Measurements from ENCODE around the gene STMP1. TPM values are rescaled to one million over a fixed set of nuclear protein-coding genes. Genes with fewer than 3 reads are reported as not detected.
A peak's percentile ranks its signal among the peaks of the same experiment; 100 is the strongest.

The STMP1 gene
- polyA plus RNA-seq, 2 of the 4 experiments (the other 2 are of a cell fraction), result 33.0 to 35.5 TPM

DNA sequence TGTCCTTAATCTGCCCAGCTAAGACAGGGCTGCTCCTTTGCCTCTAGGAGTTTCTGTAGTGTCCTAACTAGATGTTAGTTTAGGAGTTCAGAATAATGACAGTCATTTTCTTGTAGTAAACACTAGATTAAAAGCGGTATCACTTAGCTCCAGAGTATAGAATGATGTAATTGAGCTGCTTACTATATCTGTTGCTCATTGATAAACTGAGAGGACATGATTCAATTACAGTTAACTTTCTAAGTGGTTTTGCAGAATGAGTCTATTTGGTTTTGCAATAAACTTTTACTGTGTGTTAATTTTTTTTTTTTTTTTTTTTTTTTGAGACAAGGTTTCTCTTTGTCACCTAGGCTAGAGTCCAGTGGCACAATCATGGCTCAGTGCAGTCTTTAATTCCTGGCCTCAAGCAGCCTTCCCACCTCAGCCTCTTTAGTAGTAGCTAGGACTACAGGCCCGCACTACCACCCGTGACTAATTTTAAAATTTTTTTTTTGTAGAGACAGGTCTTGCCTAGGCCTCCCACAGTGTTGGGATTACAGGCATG lies 1.8 kb downstream of the STMP1 start:
- TF ChIP-seq BHLHE40 (IDR thresholded peaks at IDR 0.05; ENCODE audit: low read depth, low read length), result no peak
- POLR2A ChIA-PET, result interaction anchor here (0.7 to 2.4 kb wide), 2 partner anchors 9 to 680 kb away, joined by 5 to 17 read pairs; no protein-coding TSS in a partner anchor

DNA sequence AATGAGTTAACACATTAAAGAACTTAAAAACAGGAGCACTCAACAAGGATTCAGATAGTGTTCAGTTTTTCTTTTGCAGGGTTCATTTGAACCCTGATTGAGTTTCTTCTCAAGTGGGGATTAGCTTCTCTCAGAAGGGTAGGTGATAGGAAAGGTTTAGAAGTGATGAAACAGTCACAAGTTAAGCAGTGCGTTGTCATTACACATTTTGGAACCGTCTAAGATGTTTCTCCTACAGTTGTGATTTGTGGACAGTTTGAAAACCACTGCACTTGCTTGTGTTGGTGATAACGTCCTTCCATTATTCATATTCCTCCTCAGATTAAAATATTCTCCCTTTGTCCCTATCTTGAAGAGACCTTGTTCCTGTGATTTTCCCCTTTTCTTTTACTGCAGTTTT lies 2.7 kb downstream of the STMP1 start:
- no peak for FAIRE-seq
- H3K4me2 ChIP-seq, result no peak overlapping the region
- H3K4me1 ChIP-seq, result peaks cover 17% of the 10 kb centered on the region; the same call in 2 of the 3 replicates
- no peak for DNase-seq (ENCODE audit: low read depth in 1 of 2, low spot score in 1 of 2)
- ChIA-PET CTCF (interaction anchor here (0.7 to 4.1 kb wide), 6 partner anchors 8 to 374 kb away, joined by 3 to 32 read pairs (median 3); no protein-coding TSS in a partner anchor), POLR2A (no interaction called here)
- no peaks in the 10 kb centered on the region for H3K9me3 ChIP-seq
- TF ChIP-seq CHD4 (IDR thresholded peaks at IDR 0.05; ENCODE audit: borderline replicate concordance) (no peak), HOXB13 (CRISPR knock-in tag; IDR thresholded peaks at IDR 0.05; ENCODE audit: low read depth) (no peak), ZFP36 (IDR thresholded peaks at IDR 0.05; ENCODE audit: borderline replicate concordance, partially characterized antibody) (no peak), FOSL2 (IDR thresholded peaks at IDR 0.05) (no peak), FOSL2 (CRISPR knock-in tag; IDR thresholded peaks at IDR 0.05) (no peak), JUNB (IDR thresholded peaks at IDR 0.05) (no peak), ZNF302 (CRISPR knock-in tag; IDR thresholded peaks at IDR 0.05) (no peak), CBX2 (IDR thresholded peaks at IDR 0.05; ENCODE audit: borderline replicate concordance, low read depth) (no peak), GATA3 (IDR thresholded peaks at IDR 0.05; ENCODE audit: borderline replicate concordance) (no peak), PHF8 (IDR thresholded peaks at IDR 0.05; ENCODE audit: borderline replicate concordance, low read depth) (no peak), FOXS1 (CRISPR knock-in tag; IDR thresholded peaks at IDR 0.05) (no peak), EHF (CRISPR knock-in tag; IDR thresholded peaks at IDR 0.05) (no peak), HOXB5 (CRISPR knock-in tag; IDR thresholded peaks at IDR 0.05) (no peak), EP300 (IDR thresholded peaks at IDR 0.05) (no peak), SREBF2 (IDR thresholded peaks at IDR 0.05) (no peak)
- TF ChIP-seq, protein P1, sequence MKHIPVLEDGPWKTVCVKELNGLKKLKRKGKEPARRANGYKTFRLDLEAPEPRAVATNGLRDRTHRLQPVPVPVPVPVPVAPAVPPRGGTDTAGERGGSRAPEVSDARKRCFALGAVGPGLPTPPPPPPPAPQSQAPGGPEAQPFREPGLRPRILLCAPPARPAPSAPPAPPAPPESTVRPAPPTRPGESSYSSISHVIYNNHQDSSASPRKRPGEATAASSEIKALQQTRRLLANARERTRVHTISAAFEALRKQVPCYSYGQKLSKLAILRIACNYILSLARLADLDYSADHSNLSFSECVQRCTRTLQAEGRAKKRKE (CRISPR knock-in tag; IDR thresholded peaks at IDR 0.05; ENCODE audit: low read depth), result no peak
- TF ChIP-seq, protein P2, sequence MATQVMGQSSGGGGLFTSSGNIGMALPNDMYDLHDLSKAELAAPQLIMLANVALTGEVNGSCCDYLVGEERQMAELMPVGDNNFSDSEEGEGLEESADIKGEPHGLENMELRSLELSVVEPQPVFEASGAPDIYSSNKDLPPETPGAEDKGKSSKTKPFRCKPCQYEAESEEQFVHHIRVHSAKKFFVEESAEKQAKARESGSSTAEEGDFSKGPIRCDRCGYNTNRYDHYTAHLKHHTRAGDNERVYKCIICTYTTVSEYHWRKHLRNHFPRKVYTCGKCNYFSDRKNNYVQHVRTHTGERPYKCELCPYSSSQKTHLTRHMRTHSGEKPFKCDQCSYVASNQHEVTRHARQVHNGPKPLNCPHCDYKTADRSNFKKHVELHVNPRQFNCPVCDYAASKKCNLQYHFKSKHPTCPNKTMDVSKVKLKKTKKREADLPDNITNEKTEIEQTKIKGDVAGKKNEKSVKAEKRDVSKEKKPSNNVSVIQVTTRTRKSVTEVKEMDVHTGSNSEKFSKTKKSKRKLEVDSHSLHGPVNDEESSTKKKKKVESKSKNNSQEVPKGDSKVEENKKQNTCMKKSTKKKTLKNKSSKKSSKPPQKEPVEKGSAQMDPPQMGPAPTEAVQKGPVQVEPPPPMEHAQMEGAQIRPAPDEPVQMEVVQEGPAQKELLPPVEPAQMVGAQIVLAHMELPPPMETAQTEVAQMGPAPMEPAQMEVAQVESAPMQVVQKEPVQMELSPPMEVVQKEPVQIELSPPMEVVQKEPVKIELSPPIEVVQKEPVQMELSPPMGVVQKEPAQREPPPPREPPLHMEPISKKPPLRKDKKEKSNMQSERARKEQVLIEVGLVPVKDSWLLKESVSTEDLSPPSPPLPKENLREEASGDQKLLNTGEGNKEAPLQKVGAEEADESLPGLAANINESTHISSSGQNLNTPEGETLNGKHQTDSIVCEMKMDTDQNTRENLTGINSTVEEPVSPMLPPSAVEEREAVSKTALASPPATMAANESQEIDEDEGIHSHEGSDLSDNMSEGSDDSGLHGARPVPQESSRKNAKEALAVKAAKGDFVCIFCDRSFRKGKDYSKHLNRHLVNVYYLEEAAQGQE (IDR thresholded peaks at IDR 0.05), result no peak
- TF ChIP-seq, protein P3, sequence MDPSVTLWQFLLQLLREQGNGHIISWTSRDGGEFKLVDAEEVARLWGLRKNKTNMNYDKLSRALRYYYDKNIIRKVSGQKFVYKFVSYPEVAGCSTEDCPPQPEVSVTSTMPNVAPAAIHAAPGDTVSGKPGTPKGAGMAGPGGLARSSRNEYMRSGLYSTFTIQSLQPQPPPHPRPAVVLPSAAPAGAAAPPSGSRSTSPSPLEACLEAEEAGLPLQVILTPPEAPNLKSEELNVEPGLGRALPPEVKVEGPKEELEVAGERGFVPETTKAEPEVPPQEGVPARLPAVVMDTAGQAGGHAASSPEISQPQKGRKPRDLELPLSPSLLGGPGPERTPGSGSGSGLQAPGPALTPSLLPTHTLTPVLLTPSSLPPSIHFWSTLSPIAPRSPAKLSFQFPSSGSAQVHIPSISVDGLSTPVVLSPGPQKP (IDR thresholded peaks at IDR 0.05; ENCODE audit: low read depth, low read length), result no peak
- TF ChIP-seq, protein P4, sequence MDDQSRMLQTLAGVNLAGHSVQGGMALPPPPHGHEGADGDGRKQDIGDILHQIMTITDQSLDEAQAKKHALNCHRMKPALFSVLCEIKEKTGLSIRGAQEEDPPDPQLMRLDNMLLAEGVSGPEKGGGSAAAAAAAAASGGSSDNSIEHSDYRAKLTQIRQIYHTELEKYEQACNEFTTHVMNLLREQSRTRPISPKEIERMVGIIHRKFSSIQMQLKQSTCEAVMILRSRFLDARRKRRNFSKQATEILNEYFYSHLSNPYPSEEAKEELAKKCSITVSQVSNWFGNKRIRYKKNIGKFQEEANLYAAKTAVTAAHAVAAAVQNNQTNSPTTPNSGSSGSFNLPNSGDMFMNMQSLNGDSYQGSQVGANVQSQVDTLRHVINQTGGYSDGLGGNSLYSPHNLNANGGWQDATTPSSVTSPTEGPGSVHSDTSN (IDR thresholded peaks at IDR 0.05), result no peak
- H3K27ac ChIP-seq, result no peak overlapping the region
- no peak for ATAC-seq
- H3K4me3 ChIP-seq, result no peak overlapping the region
- 79% methylated on average over 3 of the region's 3 CpGs for WGBS (ENCODE audit: missing lambda C conversion rate)

More for the DNA sequence above, 1.8 kb downstream of the STMP1 start:
- CTCF ChIA-PET, result interaction anchor here (0.6 to 4.1 kb wide), 6 partner anchors 9 to 378 kb away, joined by 3 to 32 read pairs (median 3); no protein-coding TSS in a partner anchor
- H3K27ac ChIP-seq, result peak overlapping the region in 1 of 2 experiments; percentile 93; a peak in 2 of 6 replicates
- no peak for ATAC-seq
- H3K4me3 ChIP-seq, result peak overlapping the region; percentile 85; the same call in 1 of the 3 replicates
- 84% methylated on average over 3 of the region's 3 CpGs for WGBS (ENCODE audit: missing lambda C conversion rate)
- H3K9me3 ChIP-seq, result no peaks in the 10 kb centered on the region
- DNase-seq (ENCODE audit: low read depth in 1 of 2, low spot score in 1 of 2), result no peak
- peaks cover 17% of the 10 kb centered on the region; the same call in 2 of the 3 replicates for H3K4me1 ChIP-seq
- no peak for FAIRE-seq
- peak overlapping the region; percentile 81 for H3K4me2 ChIP-seq

All from A549 (cell line).